OCI-LY3 (cell line): ENCODE measurements around the gene SLC9C2.

Source experiments
- EZH2phosphoT487 ChIP-seq: fragments of 200-600 bp; shearing (Covaris generic); IDR thresholded peaks from 2 replicates; pipeline ENCODE4 v1.6.1; 2018; ENCODE audit warnings: antibody characterized with exemption, mixed run types, low read depth
- TF ChIP-seq, protein P1 (sequence below): fragments of 200-600, 300-600 bp; sonication (generic); IDR thresholded peaks from 2 replicates; pipeline ENCODE4 v1.5.1; 2014; ENCODE audit warnings: antibody characterized with exemption, low read length, low read depth

DNA sequence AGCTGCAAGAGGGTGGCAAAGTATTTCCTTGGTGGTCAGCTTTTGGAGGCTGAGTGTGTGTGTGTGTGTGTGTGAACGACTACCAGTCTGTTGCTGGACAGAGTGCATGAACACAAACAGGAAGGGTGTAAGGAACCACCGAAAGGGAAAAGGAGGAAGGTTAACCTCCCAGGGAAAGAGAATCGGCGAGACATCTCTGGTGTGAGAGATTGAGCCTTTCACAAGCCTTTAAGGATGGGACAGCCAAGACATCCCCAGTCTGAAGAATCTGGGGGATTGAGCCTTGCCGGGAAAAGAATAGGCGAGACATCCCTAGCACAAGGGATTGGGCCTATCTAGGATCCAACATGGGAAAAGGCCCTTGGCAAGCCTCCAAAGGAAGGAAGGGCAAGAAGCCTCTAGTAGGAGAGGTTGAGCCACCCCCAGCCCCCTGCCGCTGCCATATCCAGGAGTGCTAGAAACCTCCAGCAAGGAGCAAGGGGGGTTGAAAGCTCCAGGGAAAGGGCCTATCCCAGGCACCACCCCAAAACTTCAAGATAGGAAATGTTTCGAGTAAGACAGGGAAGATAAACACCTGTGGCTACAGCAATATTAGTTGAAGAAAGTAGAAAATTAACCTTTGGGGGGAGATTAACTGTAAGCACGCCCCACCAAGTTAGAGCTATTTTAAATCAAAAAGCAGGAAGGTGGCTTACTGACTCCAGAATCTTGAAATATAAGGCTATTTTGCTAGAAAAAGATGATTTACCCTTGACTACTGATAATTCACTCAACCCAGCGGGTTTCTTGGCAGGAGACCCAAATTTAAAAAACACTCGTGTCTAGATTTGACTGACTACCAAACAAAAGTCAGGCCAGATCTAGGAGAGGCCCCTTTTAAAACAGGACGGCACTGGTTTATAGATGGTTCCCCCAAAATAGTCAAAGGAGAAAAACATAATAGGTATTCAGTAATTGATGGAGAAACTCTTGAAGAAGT, 35.5 kb upstream of the SLC9C2 start:
- TF ChIP-seq, protein P1, sequence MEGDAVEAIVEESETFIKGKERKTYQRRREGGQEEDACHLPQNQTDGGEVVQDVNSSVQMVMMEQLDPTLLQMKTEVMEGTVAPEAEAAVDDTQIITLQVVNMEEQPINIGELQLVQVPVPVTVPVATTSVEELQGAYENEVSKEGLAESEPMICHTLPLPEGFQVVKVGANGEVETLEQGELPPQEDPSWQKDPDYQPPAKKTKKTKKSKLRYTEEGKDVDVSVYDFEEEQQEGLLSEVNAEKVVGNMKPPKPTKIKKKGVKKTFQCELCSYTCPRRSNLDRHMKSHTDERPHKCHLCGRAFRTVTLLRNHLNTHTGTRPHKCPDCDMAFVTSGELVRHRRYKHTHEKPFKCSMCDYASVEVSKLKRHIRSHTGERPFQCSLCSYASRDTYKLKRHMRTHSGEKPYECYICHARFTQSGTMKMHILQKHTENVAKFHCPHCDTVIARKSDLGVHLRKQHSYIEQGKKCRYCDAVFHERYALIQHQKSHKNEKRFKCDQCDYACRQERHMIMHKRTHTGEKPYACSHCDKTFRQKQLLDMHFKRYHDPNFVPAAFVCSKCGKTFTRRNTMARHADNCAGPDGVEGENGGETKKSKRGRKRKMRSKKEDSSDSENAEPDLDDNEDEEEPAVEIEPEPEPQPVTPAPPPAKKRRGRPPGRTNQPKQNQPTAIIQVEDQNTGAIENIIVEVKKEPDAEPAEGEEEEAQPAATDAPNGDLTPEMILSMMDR, result no peak
- TF ChIP-seq EZH2phosphoT487, result no peak
